Measurements from ENCODE around the gene PWP2. TPM values are rescaled to one million over a fixed set of nuclear protein-coding genes. Genes with fewer than 3 reads are reported as not detected.
A peak's percentile ranks its signal among the peaks of the same experiment; 100 is the strongest.

Gene PWP2
- total and polyA plus RNA-seq, 11 donors = 0.70 to 10.2 (median 5.0) TPM; not detected in 1

DNA sequence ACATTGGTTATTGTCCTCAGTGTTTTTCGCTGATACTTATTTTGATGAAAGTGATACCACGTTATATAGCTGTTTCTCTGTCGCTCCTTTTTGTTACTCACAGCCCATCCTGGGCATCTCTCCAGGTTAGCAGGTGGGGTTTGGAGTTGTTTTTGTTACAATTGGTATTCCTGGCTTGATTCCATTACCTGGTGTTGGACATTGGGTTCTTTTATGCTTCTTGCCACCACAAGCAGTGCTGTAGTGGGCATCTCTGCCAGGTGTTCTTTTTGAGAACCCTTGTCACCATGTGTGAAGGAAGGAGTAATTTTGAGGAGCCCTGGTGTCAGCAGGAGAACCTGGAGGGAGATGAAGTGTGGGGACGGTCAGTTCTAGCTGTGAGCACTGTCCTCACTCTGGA lies 47.5 kb upstream of the PWP2 start:
- H3K27ac ChIP-seq = no peak overlapping the region
- H3K4me3 ChIP-seq = no peak overlapping the region
- intact Hi-C loops (cut with DNase I) = loop anchor here in 2 of 10 donors (5.0 to 10.0 kb wide), 3 partner anchors 245 to 1053 kb away; partner anchors contain the start of gene PFKL (in 1 of the 2)
- 83 to 94% (median 90%) methylated on average over 4 of the region's 4 CpGs for WGBS, 4 donors
- DNase-seq (no peak), ATAC-seq (no peak)
- peaks cover 0 to 94% (median 85%) of the 10 kb centered on the region in 9 donors for H3K36me3 ChIP-seq
- no peaks in the 10 kb centered on the region for H3K27me3 ChIP-seq
- H3K9me3 ChIP-seq = no peaks in the 10 kb centered on the region
- H3K4me1 ChIP-seq = peaks cover 0 to 7% (median 0%) of the 10 kb centered on the region in 12 donors
- no peak for TF ChIP-seq POLR2A (IDR thresholded peaks at IDR 0.05)
- TF ChIP-seq, protein P1, sequence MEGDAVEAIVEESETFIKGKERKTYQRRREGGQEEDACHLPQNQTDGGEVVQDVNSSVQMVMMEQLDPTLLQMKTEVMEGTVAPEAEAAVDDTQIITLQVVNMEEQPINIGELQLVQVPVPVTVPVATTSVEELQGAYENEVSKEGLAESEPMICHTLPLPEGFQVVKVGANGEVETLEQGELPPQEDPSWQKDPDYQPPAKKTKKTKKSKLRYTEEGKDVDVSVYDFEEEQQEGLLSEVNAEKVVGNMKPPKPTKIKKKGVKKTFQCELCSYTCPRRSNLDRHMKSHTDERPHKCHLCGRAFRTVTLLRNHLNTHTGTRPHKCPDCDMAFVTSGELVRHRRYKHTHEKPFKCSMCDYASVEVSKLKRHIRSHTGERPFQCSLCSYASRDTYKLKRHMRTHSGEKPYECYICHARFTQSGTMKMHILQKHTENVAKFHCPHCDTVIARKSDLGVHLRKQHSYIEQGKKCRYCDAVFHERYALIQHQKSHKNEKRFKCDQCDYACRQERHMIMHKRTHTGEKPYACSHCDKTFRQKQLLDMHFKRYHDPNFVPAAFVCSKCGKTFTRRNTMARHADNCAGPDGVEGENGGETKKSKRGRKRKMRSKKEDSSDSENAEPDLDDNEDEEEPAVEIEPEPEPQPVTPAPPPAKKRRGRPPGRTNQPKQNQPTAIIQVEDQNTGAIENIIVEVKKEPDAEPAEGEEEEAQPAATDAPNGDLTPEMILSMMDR (IDR thresholded peaks at IDR 0.05) = no peak

DNA sequence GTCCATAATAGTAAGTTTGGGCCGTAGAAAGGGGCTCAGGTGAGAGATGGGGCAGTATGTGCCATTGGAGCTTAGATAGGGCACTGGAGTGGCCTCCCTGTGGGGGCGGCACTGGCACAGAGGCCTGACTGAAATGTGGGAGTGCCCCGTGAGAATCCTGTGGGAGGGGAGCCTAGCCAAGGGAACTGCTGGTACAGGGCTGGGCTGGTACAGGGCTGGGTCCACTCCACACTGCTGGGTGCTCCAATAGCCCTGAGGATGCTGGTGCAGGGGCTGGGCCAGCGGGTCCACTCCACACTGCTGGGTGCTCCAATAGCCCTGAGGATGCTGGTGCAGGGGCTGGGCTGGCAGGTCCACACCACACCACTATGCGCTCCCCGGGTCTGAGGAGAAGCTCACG lies 44.8 kb upstream of the PWP2 start:
- DNase-seq (no peak), ATAC-seq (peak in 1 of 4 donors; percentile 35)
- no peaks in the 10 kb centered on the region for H3K27me3 ChIP-seq
- 94 to 96% (median 95%) methylated on average over 7 of the region's 7 CpGs for WGBS, 4 donors
- H3K4me3 ChIP-seq = no peak overlapping the region
- no peaks in the 10 kb centered on the region for H3K4me1 ChIP-seq
- TF ChIP-seq POLR2A (IDR thresholded peaks at IDR 0.05) = no peak
- TF ChIP-seq, protein P1 (IDR thresholded peaks at IDR 0.05) = no peak
- intact Hi-C loops (cut with DNase I) = no loop called here
- H3K9me3 ChIP-seq = no peaks in the 10 kb centered on the region
- H3K27ac ChIP-seq = no peak overlapping the region
- H3K36me3 ChIP-seq = peaks cover 0 to 94% (median 89%) of the 10 kb centered on the region in 9 donors

DNA sequence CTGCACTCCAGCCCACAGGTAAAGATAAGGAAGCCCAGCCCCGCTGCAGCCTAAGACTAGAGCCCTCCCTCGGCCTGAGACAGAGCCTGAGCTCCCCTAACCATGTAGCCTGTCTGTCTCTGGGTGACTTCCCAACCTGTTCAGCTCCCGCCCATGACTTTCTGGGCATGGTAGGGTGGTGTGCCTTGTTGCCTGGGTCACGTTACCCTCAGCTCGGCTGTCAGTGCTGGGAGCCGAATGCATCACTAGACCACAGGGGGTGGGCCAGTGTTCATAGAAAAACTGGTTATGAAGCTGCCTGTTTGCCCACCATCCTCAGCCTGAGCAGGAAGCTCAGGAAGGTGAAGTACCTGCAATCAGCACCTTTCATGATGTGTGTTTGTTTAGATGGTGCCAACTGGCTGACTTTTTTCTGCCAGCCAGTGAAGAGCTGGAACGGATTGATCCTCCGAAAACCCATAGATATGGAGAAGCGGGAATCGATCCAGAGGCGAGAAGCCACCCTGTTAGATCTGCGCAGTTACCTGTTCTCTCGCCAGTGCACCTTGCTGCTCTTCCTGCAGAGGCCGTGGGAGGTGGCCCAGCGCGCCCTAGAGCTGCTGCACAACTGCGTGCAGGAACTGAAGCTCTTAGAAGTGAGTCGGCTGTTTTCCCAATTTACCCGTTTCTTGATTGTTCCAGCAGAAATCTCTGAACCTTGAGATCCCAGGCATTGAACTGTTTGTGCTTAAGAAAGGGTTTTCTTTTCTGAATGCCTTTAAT lies 43.9 kb upstream of the PWP2 start:
- TF ChIP-seq, protein P1 (IDR thresholded peaks at IDR 0.05) = no peak
- no peak for TF ChIP-seq POLR2A (IDR thresholded peaks at IDR 0.05)
- Histone ChIP-seq H3K27ac (no peak overlapping the region), H3K4me1 (no peaks in the 10 kb centered on the region), H3K36me3 (peaks cover 0 to 94% (median 83%) of the 10 kb centered on the region in 9 donors), H3K4me3 (no peak overlapping the region), H3K27me3 (no peaks in the 10 kb centered on the region), H3K9me3 (no peaks in the 10 kb centered on the region)
- ATAC-seq = no peak
- intact Hi-C loops (cut with DNase I) = no loop called here
- 92 to 96% (median 94%) methylated on average over 19 of the region's 19 CpGs for WGBS, 4 donors
- DNase-seq = no peak

DNA sequence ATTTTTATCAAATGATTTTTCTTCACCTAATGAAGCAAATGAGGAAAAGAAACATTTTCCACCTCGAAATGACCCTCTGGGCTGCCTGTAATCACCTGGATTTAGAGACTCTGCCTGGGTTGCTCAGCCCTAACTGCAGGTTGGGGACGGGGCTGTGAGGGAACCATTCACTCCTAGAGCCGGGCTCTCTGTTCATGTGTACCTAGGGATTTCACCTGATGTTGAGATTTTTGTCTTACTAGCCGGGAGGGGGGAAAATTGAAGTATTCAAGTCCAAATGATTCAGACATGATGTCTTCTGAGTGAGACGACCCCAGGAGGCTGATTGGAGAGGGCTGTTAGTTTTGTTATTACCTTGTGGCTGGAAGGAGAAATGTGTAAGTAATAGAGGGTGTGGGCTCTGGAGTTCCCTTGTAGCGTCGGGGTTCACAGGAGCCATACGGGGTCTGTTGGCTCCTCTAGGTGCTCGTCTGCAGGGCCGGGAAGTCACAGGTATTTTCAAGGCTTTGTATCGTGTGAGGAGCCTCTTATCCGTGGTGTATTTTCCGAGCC lies 42.3 kb upstream of the PWP2 start:
- no peaks in the 10 kb centered on the region for H3K4me1 ChIP-seq
- DNase-seq (no peak), ATAC-seq (no peak)
- H3K9me3 ChIP-seq = no peaks in the 10 kb centered on the region
- peaks cover 0 to 94% (median 77%) of the 10 kb centered on the region in 9 donors for H3K36me3 ChIP-seq
- TF ChIP-seq, protein P1 (IDR thresholded peaks at IDR 0.05) = no peak
- TF ChIP-seq POLR2A (IDR thresholded peaks at IDR 0.05) = no peak
- intact Hi-C loops (cut with DNase I) = no loop called here
- 94 to 95% (median 94%) methylated on average over 13 of the region's 13 CpGs for WGBS, 4 donors
- peak overlapping the region in 1 of 12 donors; percentile 70 for H3K27ac ChIP-seq
- no peaks in the 10 kb centered on the region for H3K27me3 ChIP-seq
- no peak overlapping the region for H3K4me3 ChIP-seq
